Keratinocyte (primary cell): ENCODE results near the gene MED12. TPM values are rescaled to one million over a fixed set of nuclear protein-coding genes. Genes with fewer than 3 reads are reported as not detected.

Experiments
- DNase-seq: peaks from one replicate; pipeline ENCODE4 v3.0.0-alpha.2; 2011; ENCODE audit warnings: low read depth, missing footprints, low spot score
- FAIRE-seq: peaks from 2 replicates; lab custom pipeline; 2011; peaks lifted over from hg19 to GRCh38; lab: Jason Lieb, UNC
- H2AFZ ChIP-seq: 2 replicates; pipeline ENCODE4 v1.6.0; 2012; ENCODE audit warnings: low read length, control low read depth, inconsistent platforms; ENCODE audit not compliant: control insufficient read depth
- H3K27ac ChIP-seq: 2 replicates; pipeline ENCODE4 v1.5.1; 2011; ENCODE audit warnings: low read length; ENCODE audit not compliant: control insufficient read depth, insufficient read depth
- H3K27me3 ChIP-seq: 3 replicates; pipeline ENCODE4 v1.6.0; 2011; ENCODE audit warnings: low read length; ENCODE audit not compliant: control insufficient read depth, insufficient read depth; ENCODE audit errors: extremely low read depth
- H3K36me3 ChIP-seq, 2 experiments: 2 replicates in 1 of 2; 3 replicates in 1 of 2; pipeline ENCODE4 v1.5.1; 2011; ENCODE audit warnings: low read length in 2 of 2, mild to moderate bottlenecking in 1 of 2; ENCODE audit not compliant: control insufficient read depth in 2 of 2, insufficient read depth in 2 of 2; ENCODE audit errors: extremely low read depth in 1 of 2
- H3K4me1 ChIP-seq: 3 replicates; pipeline ENCODE4 v1.5.1; 2011; ENCODE audit warnings: low read length; ENCODE audit not compliant: control insufficient read depth, insufficient read depth; ENCODE audit errors: extremely low read depth
- H3K4me2 ChIP-seq: 3 replicates; pipeline ENCODE4 v1.6.0; 2011; ENCODE audit warnings: low read depth, low read length; ENCODE audit not compliant: control insufficient read depth, insufficient read depth; ENCODE audit errors: extremely low read depth
- H3K4me3 ChIP-seq, 3 experiments: fragments of 200-600 bp in 1 of 3; sonication (generic) in 1 of 3; 2 replicates in 2 of 3; 3 replicates in 1 of 3; pipeline ENCODE4 v1.5.1; 2011 to 2016; ENCODE audit warnings: low read length in 3 of 3, mild to moderate bottlenecking in 3 of 3, control low read depth in 2 of 3, inconsistent platforms in 1 of 3, low read depth in 1 of 3, mixed read lengths in 1 of 3, mixed run types in 1 of 3, moderate library complexity in 1 of 3; ENCODE audit not compliant: control insufficient read depth in 2 of 3, insufficient read depth in 2 of 3; ENCODE audit errors: extremely low read depth in 1 of 3
- H3K79me2 ChIP-seq: 2 replicates; pipeline ENCODE4 v1.6.0; 2012; ENCODE audit warnings: low read length; ENCODE audit not compliant: control insufficient read depth, insufficient read depth
- H3K9ac ChIP-seq: 3 replicates; pipeline ENCODE4 v1.6.0; 2011; ENCODE audit warnings: low read length; ENCODE audit not compliant: control insufficient read depth, insufficient read depth; ENCODE audit errors: extremely low read depth
- H3K9me1 ChIP-seq: 3 replicates; pipeline ENCODE4 v1.6.0; 2011; ENCODE audit warnings: low read length; ENCODE audit not compliant: control insufficient read depth, insufficient read depth; ENCODE audit errors: extremely low read depth
- H3K9me3 ChIP-seq: 2 replicates; pipeline ENCODE4 v1.5.1; 2012; ENCODE audit warnings: low read depth, low read length; ENCODE audit not compliant: control insufficient read depth
- H4K20me1 ChIP-seq: 3 replicates; pipeline ENCODE4 v1.6.0; 2011; ENCODE audit warnings: low read length; ENCODE audit not compliant: control insufficient read depth, insufficient read depth; ENCODE audit errors: extremely low read depth
- EZH2 ChIP-seq: IDR thresholded peaks from one replicate; pipeline ENCODE4 v1.6.1; 2012; ENCODE audit warnings: inconsistent platforms, mild to moderate bottlenecking, low read length, moderate library complexity
- dilution Hi-C: fragments of 300-500 bp; cut with MboI; formaldehyde crosslinking; loops from one replicate; pipeline ENCODE4 v1.7.0; 2020; ENCODE audit warnings: low sequenced_read_pairs; ENCODE audit not compliant: extremely low pct_ligation_motif_present
- polyA plus RNA-seq, 5 experiments: library from polyadenylated mRNA; depleted of rRNA in 3 of 5; stranded (reverse) in 3 of 5; stranded (forward) in 1 of 5; unstranded in 1 of 5; fragments of >200 nt; gene quantifications; 1 replicate in 1 of 5; 2 replicates in 3 of 5; 3 replicates in 1 of 5; pipeline versions ENCODE4 v1.2.1 to v1.2.3, GENCODE V29; 2011 to 2012; ENCODE audit warnings: missing spikeins in 2 of 5, low read depth in 1 of 5, low replicate concordance in 1 of 5
- TF ChIP-seq, protein P1 (sequence below), 3 experiments: IDR thresholded peaks in 1 of 3; conservative IDR thresholded peaks in 1 of 3; optimal IDR thresholded peaks in 1 of 3; 2 replicates in 2 of 3; 3 replicates in 1 of 3; pipeline versions ENCODE3 to v1.5.1; 2011; ENCODE audit warnings: low read length in 3 of 3, mild to moderate bottlenecking in 3 of 3, moderate library complexity in 2 of 3, control low read depth in 1 of 3, inconsistent platforms in 1 of 3; ENCODE audit not compliant: insufficient read depth in 2 of 3; ENCODE audit errors: extremely low read depth in 1 of 3

Gene MED12
- polyA plus RNA-seq, 1 donor (not counting 4 experiments of a cell fraction or from before 2014, with no cell fraction given): 4.2 TPM

DNA sequence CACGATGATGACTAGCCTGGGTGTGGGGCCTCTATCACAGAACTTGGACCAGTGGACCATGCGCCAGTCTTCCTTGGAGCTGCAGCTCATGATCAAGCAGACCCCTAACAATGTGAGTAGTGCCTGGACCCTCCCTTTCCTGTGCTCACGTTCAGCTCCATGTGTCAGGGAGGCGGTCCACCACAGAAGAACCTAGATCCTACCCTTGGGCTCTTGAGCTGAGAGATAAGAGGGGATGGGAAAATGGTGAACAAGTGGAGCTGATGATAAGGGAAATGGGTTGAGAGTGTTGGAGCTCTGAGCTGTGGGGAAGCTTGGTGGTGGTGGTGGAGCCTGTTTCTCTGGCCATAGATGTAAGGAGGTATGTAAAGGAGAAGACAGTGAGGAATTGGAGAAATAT lies 13.1 kb downstream of the MED12 start:
- no peaks in the 10 kb centered on the region for H3K79me2 ChIP-seq
- no peak overlapping the region for H3K27ac ChIP-seq
- FAIRE-seq (no peak), DNase-seq (no peak)
- H3K9ac ChIP-seq: no peak overlapping the region
- H3K36me3 ChIP-seq: peaks cover 12 to 21% of the 10 kb centered on the region in 2 experiments
- no peaks in the 10 kb centered on the region for H3K9me1 ChIP-seq
- H3K9me3 ChIP-seq: no peaks in the 10 kb centered on the region
- H2AFZ ChIP-seq: no peak overlapping the region
- TF ChIP-seq EZH2: no peak
- TF ChIP-seq, protein P1, sequence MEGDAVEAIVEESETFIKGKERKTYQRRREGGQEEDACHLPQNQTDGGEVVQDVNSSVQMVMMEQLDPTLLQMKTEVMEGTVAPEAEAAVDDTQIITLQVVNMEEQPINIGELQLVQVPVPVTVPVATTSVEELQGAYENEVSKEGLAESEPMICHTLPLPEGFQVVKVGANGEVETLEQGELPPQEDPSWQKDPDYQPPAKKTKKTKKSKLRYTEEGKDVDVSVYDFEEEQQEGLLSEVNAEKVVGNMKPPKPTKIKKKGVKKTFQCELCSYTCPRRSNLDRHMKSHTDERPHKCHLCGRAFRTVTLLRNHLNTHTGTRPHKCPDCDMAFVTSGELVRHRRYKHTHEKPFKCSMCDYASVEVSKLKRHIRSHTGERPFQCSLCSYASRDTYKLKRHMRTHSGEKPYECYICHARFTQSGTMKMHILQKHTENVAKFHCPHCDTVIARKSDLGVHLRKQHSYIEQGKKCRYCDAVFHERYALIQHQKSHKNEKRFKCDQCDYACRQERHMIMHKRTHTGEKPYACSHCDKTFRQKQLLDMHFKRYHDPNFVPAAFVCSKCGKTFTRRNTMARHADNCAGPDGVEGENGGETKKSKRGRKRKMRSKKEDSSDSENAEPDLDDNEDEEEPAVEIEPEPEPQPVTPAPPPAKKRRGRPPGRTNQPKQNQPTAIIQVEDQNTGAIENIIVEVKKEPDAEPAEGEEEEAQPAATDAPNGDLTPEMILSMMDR (optimal IDR thresholded peaks at IDR 0.05 in 1 of 3, IDR thresholded peaks at IDR 0.05 in 1 of 3, conservative IDR thresholded peaks at IDR 0.05 in 1 of 3; ENCODE audit: extremely low read depth in 1 of 3, insufficient read depth in 2 of 3, low read length in 3 of 3): no peak
- no peak overlapping the region for H3K4me3 ChIP-seq
- H3K4me2 ChIP-seq: no peak overlapping the region
- H4K20me1 ChIP-seq: no peaks in the 10 kb centered on the region
- dilution Hi-C loops: no loop called here
- H3K4me1 ChIP-seq: no peaks in the 10 kb centered on the region
- no peaks in the 10 kb centered on the region for H3K27me3 ChIP-seq

DNA sequence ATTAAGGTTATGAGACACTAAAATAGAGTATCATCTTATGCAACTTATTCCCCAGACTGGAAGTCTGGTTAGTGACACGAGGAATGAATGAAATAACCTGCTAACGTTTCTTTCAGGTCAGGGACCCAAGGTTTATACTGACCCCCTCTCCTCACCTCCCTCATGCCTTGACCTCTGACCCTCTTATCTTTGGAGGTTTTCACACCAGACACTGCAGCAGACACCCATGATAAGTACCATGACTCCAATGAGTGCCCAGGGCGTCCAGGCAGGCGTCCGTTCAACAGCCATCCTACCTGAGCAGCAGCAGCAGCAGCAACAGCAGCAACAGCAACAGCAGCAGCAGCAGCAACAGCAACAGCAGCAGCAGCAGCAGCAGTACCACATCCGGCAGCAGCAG lies 22.0 kb downstream of the MED12 start:
- dilution Hi-C loops: no loop called here
- FAIRE-seq: no peak
- no peak overlapping the region for H3K27ac ChIP-seq
- no peaks in the 10 kb centered on the region for H4K20me1 ChIP-seq
- no peaks in the 10 kb centered on the region for H3K27me3 ChIP-seq
- no peaks in the 10 kb centered on the region for H3K4me1 ChIP-seq
- no peak overlapping the region for H3K4me2 ChIP-seq
- peaks cover 4 to 8% of the 10 kb centered on the region in 2 experiments for H3K36me3 ChIP-seq
- H3K9me3 ChIP-seq: no peaks in the 10 kb centered on the region
- no peaks in the 10 kb centered on the region for H3K9me1 ChIP-seq
- no peak for TF ChIP-seq EZH2
- no peak overlapping the region for H3K9ac ChIP-seq
- no peak overlapping the region for H3K4me3 ChIP-seq
- H2AFZ ChIP-seq: no peak overlapping the region
- no peaks in the 10 kb centered on the region for H3K79me2 ChIP-seq
- DNase-seq: no peak

DNA sequence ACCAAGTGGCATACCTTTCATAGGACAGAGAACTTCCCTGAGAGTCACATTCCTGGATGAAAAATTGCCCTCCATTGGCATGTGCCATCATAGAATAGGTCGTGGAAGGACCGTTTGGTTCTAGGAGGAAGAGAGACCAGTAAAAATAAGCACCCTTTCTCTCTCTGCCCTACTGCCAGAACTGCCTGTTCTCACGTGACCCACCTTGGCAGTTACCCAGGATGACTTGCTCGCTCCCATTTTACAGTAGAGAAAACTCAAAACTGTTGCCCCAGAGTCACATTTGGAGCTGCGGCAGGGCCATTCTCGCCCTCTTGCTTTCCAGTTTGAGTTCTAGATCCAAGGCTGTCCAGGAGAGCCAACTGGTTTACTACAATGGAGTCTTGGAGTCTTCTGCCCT lies 25.1 kb downstream of the MED12 start:
- Histone ChIP-seq H3K4me2 (no peak overlapping the region), H3K4me3 (no peak overlapping the region), H3K79me2 (no peaks in the 10 kb centered on the region), H4K20me1 (no peaks in the 10 kb centered on the region), H3K27ac (no peak overlapping the region), H3K36me3 (peaks cover 0 to 2% of the 10 kb centered on the region in 2 experiments), H2AFZ (no peak overlapping the region), H3K9ac (no peak overlapping the region), H3K4me1 (no peaks in the 10 kb centered on the region), H3K9me3 (no peaks in the 10 kb centered on the region), H3K27me3 (no peaks in the 10 kb centered on the region), H3K9me1 (no peaks in the 10 kb centered on the region)
- DNase-seq (no peak), FAIRE-seq (no peak)
- no peak for TF ChIP-seq EZH2
- TF ChIP-seq, protein P1 (optimal IDR thresholded peaks at IDR 0.05 in 1 of 3, IDR thresholded peaks at IDR 0.05 in 1 of 3, conservative IDR thresholded peaks at IDR 0.05 in 1 of 3; ENCODE audit: extremely low read depth in 1 of 3, insufficient read depth in 2 of 3, low read length in 3 of 3): no peak
- dilution Hi-C loops: no loop called here
